MM.1S (cell line): ENCODE data around the gene SCMH1.

Experiments
- CTCF ChIP-seq: fragments of 300-600 bp; sonication (generic); IDR thresholded peaks from 2 replicates; pipeline ENCODE4 v1.5.1; 2016; ENCODE audit warnings: antibody characterized with exemption, low read length, mixed read lengths
- EZH2 ChIP-seq: fragments of 300-600 bp; sonication (generic); optimal IDR thresholded peaks from 2 replicates; pipeline ENCODE3; 2017; ENCODE audit warnings: low read depth, mild to moderate bottlenecking, antibody characterized with exemption, low read length, mixed read lengths
- EZH2phosphoT487 ChIP-seq: fragments of 300-600 bp; sonication (generic); IDR thresholded peaks from 2 replicates; pipeline ENCODE4 v1.6.1; 2018; ENCODE audit warnings: antibody characterized with exemption, low read length

DNA sequence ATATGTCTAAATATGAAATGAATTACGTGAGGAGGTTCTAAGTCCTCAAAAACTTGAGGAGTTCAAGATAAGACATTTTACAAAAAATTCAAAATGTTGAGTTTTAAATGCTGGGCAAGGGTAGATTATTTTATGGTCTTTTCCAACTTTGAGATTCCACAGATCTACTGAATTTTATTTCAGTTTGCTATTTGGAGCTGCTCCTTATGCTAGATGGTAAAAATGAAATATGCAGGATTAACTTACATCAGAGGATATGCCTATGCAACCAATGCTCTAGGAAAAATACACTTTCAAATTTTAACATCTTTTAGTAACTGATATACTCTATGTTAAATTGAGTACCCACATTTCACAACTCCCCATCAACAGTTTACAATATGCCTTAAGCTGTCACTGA is 83.1 kb downstream of the SCMH1 start:
- TF ChIP-seq CTCF (no peak), EZH2 (no peak), EZH2phosphoT487 (no peak)
